ENCODE data around the gene PRSS57. TPM values are rescaled to one million over a fixed set of nuclear protein-coding genes. Genes with fewer than 3 reads are reported as not detected.

Gene PRSS57
- total and polyA plus RNA-seq, 2 of the 8 experiments (the other 6 are each of a cell fraction or from before 2014, with no cell fraction given), result not detected

- Histone ChIP-seq H3K56ac (replicated peaks; ENCODE audit: insufficient read length, low read depth, low read length) (no peak overlapping the region), H3K23ac (ENCODE audit: insufficient read length) (no peak overlapping the region), H3K18ac (ENCODE audit: extremely low read depth, low read length) (no peak overlapping the region), H2BK15ac (ENCODE audit: low read length) (no peak overlapping the region), H3K79me1 (ENCODE audit: low read depth, low read length) (no peaks in the 10 kb centered on the region; the same call in 1 of the 2 replicates), H3K23me2 (ENCODE audit: low read depth, low read length) (no peaks in the 10 kb centered on the region), H2AK5ac (ENCODE audit: low read depth, low read length) (no peak overlapping the region), H3K27ac (ENCODE audit: low read depth, low read length) (no peak overlapping the region), H3K27me3 (replicated peaks in 1 of 4; ENCODE audit: control insufficient read depth in 3 of 4, extremely low read depth in 1 of 4, insufficient read depth in 3 of 4, low read length in 3 of 4) (no peaks in the 10 kb centered on the region), H4K20me1 (replicated peaks in 1 of 2; ENCODE audit: control insufficient read depth in 1 of 2, insufficient read depth in 2 of 2, low read length in 2 of 2) (peaks cover 0 to 3% of the 10 kb centered on the region in 2 experiments), H2BK12ac (ENCODE audit: low read depth, low read length) (no peak overlapping the region), H4K8ac (ENCODE audit: extremely low read depth, insufficient read depth, low read length) (no peak overlapping the region), H3K4me3 (ENCODE audit: extremely low read depth in 1 of 4, insufficient read depth in 2 of 4, low read depth in 3 of 4, low read length in 4 of 4) (no peak overlapping the region), H2BK120ac (replicated peaks; ENCODE audit: low read depth, low read length) (no peak overlapping the region), H4K91ac (replicated peaks; ENCODE audit: insufficient read length, low read length) (no peak overlapping the region), H3K4me2 (ENCODE audit: insufficient read depth in 1 of 2, low read depth in 2 of 2, low read length in 2 of 2) (no peak overlapping the region), H2BK20ac (ENCODE audit: low read length) (no peak overlapping the region), H4K5ac (ENCODE audit: insufficient read length, low read depth, low read length) (no peak overlapping the region), H2BK5ac (ENCODE audit: low read depth, low read length) (no peak overlapping the region), H3K4ac (replicated peaks; ENCODE audit: insufficient read length, low read depth, low read length) (no peak overlapping the region), H3K14ac (ENCODE audit: insufficient read length) (no peak overlapping the region), H2AFZ (ENCODE audit: low read length) (no peak overlapping the region), H3K9me3 (ENCODE audit: insufficient read depth in 2 of 2, low read depth in 1 of 2, low read length in 1 of 2) (no peaks in the 10 kb centered on the region), H3K36me3 (ENCODE audit: control insufficient read depth in 2 of 4, insufficient read depth in 4 of 4, low read length in 3 of 4) (no peaks in the 10 kb centered on the region; a peak in 1 of 8 replicates), H3K4me1 (replicated peaks in 1 of 4; ENCODE audit: control insufficient read depth in 3 of 4, insufficient read depth in 4 of 4, low read length in 3 of 4) (no peaks in the 10 kb centered on the region), H3K9ac (replicated peaks in 1 of 4; ENCODE audit: extremely low read depth in 1 of 4, low read depth in 3 of 4, low read length in 3 of 4) (no peak overlapping the region), H3K79me2 (ENCODE audit: control insufficient read depth in 1 of 2, insufficient read depth in 2 of 2, low read length in 2 of 2) (no peaks in the 10 kb centered on the region)
- TF ChIP-seq PHF8 (conservative IDR thresholded peaks at IDR 0.05; ENCODE audit: low read depth, low read length) (no peak), POU5F1 (IDR thresholded peaks at IDR 0.05; ENCODE audit: low read depth, low read length) (no peak), ZNF274 (IDR thresholded peaks at IDR 0.05; ENCODE audit: borderline replicate concordance, extremely low read depth, low read length) (no peak), CHD1 (IDR thresholded peaks at IDR 0.05; ENCODE audit: low read depth, low read length) (no peak), ATF3 (IDR thresholded peaks at IDR 0.05; ENCODE audit: insufficient read depth, low read depth, low read length) (no peak), YY1 (IDR thresholded peaks at IDR 0.05; ENCODE audit: low read depth, low read length) (no peak), SP1 (IDR thresholded peaks at IDR 0.05; ENCODE audit: low read depth, low read length) (no peak), TAF1 (IDR thresholded peaks at IDR 0.05; ENCODE audit: low read depth, low read length) (no peak)
- no peak for FAIRE-seq
- ChIA-PET CTCF (ENCODE audit: partially characterized antibody) (interaction anchor here (1.2 to 3.7 kb wide), 2 partner anchors 9 to 12 kb away, joined by 3 to 9 read pairs; no protein-coding TSS in a partner anchor), POLR2A (ENCODE audit: partially characterized antibody) (interaction anchor here (1.2 kb wide), 1 partner anchor 21 kb away, joined by 3 read pairs; no protein-coding TSS in a partner anchor)
- WGBS, 2 experiments (ENCODE audit: extremely low coverage in 1 of 2, insufficient coverage in 1 of 2, insufficient read length in 1 of 2, insufficient replicate concordance in 2 of 2, low coverage in 1 of 2, low lambda C conversion rate in 2 of 2, missing lambda C conversion rate in 1 of 2), result 88% methylated on average over 13 of the region's 13 CpGs; no CpG with 5 or more reads in 1 of the 2 experiments
- DNase-seq (ENCODE audit: low read depth in 1 of 2, low spot score in 2 of 2), result no peak
These were observed 30.3 kb upstream of the PRSS57 start for GRCh38 chr19:725461-726089.

All from H1 (cell line).